HG02798 (cell line): ENCODE data around the gene MCTS1.
"Not testable (repeated sequence)": the region's sequence is repeated elsewhere in the genome, so short reads cannot be mapped to it uniquely, and the experiment has no call there.

Experiments
- ATAC-seq: cut with Tn5 transposase; IDR thresholded peaks from one replicate; pipeline ENCODE4 v1.9.1; 2021; ENCODE audit warnings: mild to moderate bottlenecking; ENCODE audit not compliant: unreplicated experiment, poor library complexity

Gene MCTS1

GRCh38 chrX:120625371-120625770, 21.5 kb downstream of the MCTS1 start:
- no peak for ATAC-seq

- ATAC-seq = peak; percentile 96
Measured at GRCh38 chrX:120629667-120630537, 26.0 kb downstream of the MCTS1 start, which contains the start of gene C1GALT1C1. Gene C1GALT1C1, minus strand, starts transcription at chrX:120630054. Its CDS starts 2,888 bp downstream, at chrX:120627166.

- ATAC-seq = no peak
Measured at GRCh38 chrX:120638619-120639018, 34.7 kb downstream of the MCTS1 start.

GRCh38 chrX:120642871-120643270, 39.0 kb downstream of the MCTS1 start:
- no peak for ATAC-seq

GRCh38 chrX:120647127-120647526, 43.2 kb downstream of the MCTS1 start:
- no peak for ATAC-seq

- ATAC-seq = not testable (repeated sequence)
Measured at GRCh38 chrX:120652256-120652655, 48.4 kb downstream of the MCTS1 start.

GRCh38 chrX:120653000-120653399, 49.1 kb downstream of the MCTS1 start:
- ATAC-seq = no peak

GRCh38 chrX:120660637-120661036, 56.7 kb downstream of the MCTS1 start:
- ATAC-seq = no peak
